SK-N-MC (cell line): ENCODE data around the gene TBC1D22B.

ENCODE experiments used
- EZH2 ChIP-seq: fragments of 200-600 bp; sonication (generic); IDR thresholded peaks from one replicate; pipeline ENCODE4 v1.6.1; 2017; ENCODE audit warnings: antibody characterized with exemption
- POLR2AphosphoS5 ChIP-seq: IDR thresholded peaks from 2 replicates; pipeline ENCODE4 v1.6.1; 2012; ENCODE audit warnings: mild to moderate bottlenecking, low read depth, low read length, borderline replicate concordance

DNA sequence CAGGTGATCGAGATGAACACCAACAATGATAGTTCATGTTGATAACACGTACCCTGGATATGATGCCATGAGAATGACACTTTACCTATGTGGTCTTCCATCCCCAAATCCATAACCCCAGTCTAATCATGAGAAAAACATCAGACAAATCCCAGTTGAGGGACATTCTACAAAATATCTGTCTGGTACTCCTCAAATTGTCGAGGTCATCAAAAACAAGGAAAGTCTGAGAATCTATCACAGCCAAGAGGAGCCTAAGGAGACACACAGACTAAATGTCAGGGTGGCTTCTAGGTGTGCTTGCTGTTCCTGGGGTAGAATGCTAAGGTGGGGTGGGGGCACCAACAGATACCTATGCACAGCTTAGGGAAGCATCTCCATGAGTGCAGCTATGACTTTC, 93.5 kb downstream of the TBC1D22B start:
- TF ChIP-seq POLR2AphosphoS5 (no peak), EZH2 (no peak)
